ENCODE results near the gene NLGN4X. TPM values are rescaled to one million over a fixed set of nuclear protein-coding genes. Genes with fewer than 3 reads are reported as not detected.

The NLGN4X gene
- total RNA-seq, 1 donor, result 0.86 TPM

DNA sequence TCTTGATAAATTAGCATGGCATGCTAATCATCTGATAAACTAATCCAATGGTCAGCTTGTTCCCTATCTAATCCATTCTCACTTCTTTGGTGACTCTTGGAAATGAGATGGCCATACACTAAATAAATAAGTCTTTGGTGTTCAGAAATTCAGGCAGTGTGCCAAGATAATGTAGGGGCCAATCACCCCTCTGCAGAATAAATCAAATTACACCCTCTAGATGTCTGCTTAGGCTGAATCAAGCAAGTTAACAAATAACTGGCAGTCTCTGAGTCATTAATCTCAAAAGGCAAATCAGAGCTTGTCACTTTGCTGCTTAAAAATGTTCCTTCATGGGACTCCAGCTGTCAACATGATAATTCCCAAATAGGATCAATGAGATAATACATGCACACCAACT is 97.4 kb downstream of the NLGN4X start:
- TF ChIP-seq, protein P1, sequence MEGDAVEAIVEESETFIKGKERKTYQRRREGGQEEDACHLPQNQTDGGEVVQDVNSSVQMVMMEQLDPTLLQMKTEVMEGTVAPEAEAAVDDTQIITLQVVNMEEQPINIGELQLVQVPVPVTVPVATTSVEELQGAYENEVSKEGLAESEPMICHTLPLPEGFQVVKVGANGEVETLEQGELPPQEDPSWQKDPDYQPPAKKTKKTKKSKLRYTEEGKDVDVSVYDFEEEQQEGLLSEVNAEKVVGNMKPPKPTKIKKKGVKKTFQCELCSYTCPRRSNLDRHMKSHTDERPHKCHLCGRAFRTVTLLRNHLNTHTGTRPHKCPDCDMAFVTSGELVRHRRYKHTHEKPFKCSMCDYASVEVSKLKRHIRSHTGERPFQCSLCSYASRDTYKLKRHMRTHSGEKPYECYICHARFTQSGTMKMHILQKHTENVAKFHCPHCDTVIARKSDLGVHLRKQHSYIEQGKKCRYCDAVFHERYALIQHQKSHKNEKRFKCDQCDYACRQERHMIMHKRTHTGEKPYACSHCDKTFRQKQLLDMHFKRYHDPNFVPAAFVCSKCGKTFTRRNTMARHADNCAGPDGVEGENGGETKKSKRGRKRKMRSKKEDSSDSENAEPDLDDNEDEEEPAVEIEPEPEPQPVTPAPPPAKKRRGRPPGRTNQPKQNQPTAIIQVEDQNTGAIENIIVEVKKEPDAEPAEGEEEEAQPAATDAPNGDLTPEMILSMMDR (IDR thresholded peaks at IDR 0.05; ENCODE audit: insufficient read depth, low read depth, low read length), result no peak
- DNase-seq (ENCODE audit: low read depth), result no peak
- H3K4me3 ChIP-seq (ENCODE audit: low read depth, low read length), result no peak overlapping the region

DNA sequence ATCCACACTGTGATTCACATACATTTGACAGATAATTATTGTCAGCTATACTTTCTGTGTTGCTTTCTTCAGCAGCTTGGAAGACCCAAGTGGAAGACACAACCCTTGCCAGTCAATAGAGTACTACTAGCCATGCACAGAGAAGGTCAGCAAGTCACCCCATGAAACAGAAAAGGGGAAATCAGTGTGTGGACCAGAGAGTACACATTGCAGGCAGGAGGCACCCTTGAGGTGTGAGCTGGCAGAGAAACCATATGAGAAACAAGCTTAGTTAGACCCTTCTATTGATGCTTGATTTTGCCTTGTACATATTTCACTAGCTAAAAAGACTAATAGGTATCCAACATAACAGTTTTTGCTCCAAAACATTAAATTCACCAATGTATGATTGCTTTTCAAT is 99.5 kb downstream of the NLGN4X start:
- no peak for DNase-seq (ENCODE audit: low read depth)
- TF ChIP-seq, protein P1 (IDR thresholded peaks at IDR 0.05; ENCODE audit: insufficient read depth, low read depth, low read length), result no peak
- no peak overlapping the region for H3K4me3 ChIP-seq (ENCODE audit: low read depth, low read length)

DNA sequence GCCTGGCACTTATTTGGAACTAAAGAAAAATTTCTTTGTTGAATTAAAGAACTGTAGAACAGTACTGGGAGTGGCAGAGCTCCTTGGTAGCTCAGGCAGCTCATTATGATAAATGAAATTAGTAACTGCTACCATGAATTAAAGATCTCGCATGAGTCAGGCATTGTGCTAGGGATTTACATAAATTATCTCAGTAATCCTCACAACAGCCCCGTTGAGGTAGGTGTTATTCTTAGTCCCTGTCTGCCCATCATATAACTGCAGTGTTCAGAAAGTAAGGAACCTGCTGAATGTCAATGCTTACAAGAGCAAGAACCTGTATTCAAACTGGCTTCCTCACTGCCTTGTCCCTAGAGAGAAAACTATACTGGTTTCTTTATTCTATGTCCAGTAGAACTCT is 108.3 kb downstream of the NLGN4X start:
- DNase-seq (ENCODE audit: low read depth), result no peak
- TF ChIP-seq, protein P1 (IDR thresholded peaks at IDR 0.05; ENCODE audit: insufficient read depth, low read depth, low read length), result no peak
- no peak overlapping the region for H3K4me3 ChIP-seq (ENCODE audit: low read depth, low read length)

DNA sequence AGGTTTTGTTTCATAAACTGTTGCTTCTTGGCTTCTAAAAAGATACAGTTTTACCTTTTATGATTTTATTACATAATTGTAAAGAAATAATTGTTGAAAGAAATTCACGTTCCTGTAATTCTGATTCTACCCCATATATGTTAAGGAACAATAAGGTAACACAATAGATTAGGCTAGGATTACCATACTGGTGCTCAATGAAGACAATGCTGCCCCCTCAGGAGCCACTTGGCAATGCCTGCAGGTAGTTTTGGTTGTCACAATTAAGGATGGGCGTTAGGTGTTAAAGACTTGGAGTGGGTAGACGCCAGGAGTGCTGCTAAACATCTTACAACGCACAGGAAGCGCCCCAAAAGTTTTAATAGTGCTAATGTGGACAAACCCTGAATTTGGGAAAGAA is 133.2 kb downstream of the NLGN4X start:
- TF ChIP-seq, protein P1 (IDR thresholded peaks at IDR 0.05; ENCODE audit: insufficient read depth, low read depth, low read length), result peak; percentile 8
- DNase-seq (ENCODE audit: low read depth), result no peak
- H3K4me3 ChIP-seq (ENCODE audit: low read depth, low read length), result no peak overlapping the region

DNA sequence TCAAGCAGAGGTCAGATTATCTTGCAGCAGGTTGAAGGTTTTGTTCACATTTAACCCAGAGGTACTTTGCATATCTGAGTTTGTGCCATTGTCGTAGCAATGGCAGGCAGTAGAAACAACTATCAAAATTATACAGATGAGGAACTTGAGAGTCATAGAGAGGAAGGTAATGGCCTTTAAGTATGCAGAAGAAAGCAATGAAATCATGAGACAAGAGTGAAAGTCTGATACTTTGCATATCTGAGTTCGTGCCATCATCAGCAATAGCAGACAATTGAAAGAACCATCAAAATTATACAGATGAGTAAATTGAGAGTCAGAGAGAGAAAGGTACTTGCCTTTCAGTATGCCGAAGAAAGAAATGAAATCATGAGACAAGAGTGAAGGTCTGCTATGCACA is 154.1 kb downstream of the NLGN4X start:
- TF ChIP-seq, protein P1 (IDR thresholded peaks at IDR 0.05; ENCODE audit: insufficient read depth, low read depth, low read length), result no peak
- no peak overlapping the region for H3K4me3 ChIP-seq (ENCODE audit: low read depth, low read length)
- DNase-seq (ENCODE audit: low read depth), result no peak

DNA sequence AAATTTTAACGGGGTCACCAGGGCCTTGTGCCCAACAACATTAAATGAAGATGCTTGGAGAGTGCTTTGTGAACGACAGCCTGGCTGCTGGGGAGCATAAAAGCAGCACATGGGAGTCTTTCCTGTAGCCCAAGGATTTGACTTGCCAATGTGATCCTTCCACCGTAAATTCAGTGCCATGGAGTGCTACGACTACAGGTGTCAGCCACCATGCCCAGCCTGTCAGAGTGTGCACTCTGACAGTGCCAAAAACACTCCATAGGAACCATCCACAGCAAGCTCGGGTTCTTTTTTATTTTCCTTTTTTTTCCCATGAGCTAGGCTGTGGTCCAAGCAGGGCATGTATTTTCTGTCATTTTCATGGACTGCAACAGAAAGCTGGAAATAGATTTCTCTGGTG is 156.9 kb downstream of the NLGN4X start:
- no peak overlapping the region for H3K4me3 ChIP-seq (ENCODE audit: low read depth, low read length)
- TF ChIP-seq, protein P1 (IDR thresholded peaks at IDR 0.05; ENCODE audit: insufficient read depth, low read depth, low read length), result no peak
- no peak for DNase-seq (ENCODE audit: low read depth)

DNA sequence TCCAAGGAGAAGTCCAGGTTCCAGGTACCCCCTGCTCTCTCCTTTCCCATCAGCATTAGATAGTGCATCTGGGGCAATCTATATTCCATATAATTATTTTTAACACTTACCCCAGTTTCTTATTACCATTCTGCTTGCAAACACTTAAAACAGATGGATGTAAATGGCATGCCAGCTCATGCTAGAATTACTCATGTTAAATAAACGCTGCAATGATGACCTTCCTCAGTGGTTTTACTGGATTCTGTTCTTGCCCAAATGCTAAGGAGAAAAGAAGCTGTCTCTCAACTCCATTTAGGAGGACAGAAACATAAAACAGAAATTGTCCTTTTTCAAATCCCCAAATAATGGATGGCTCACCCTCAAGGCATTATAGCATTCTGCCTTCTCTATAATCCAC is 161.1 kb downstream of the NLGN4X start:
- DNase-seq (ENCODE audit: low read depth), result no peak

More for the DNA sequence above, 161.1 kb downstream of the NLGN4X start:
- TF ChIP-seq, protein P1 (IDR thresholded peaks at IDR 0.05; ENCODE audit: insufficient read depth, low read depth, low read length), result no peak
- no peak overlapping the region for H3K4me3 ChIP-seq (ENCODE audit: low read depth, low read length)

All from fibroblast of villous mesenchyme (primary cell).